ENCODE data around the gene ERVMER34-1.

- no peak for TF ChIP-seq EP300 (IDR thresholded peaks at IDR 0.05)
- TF ChIP-seq POLR2A (IDR thresholded peaks at IDR 0.05): no peak
- TF ChIP-seq, protein P1, sequence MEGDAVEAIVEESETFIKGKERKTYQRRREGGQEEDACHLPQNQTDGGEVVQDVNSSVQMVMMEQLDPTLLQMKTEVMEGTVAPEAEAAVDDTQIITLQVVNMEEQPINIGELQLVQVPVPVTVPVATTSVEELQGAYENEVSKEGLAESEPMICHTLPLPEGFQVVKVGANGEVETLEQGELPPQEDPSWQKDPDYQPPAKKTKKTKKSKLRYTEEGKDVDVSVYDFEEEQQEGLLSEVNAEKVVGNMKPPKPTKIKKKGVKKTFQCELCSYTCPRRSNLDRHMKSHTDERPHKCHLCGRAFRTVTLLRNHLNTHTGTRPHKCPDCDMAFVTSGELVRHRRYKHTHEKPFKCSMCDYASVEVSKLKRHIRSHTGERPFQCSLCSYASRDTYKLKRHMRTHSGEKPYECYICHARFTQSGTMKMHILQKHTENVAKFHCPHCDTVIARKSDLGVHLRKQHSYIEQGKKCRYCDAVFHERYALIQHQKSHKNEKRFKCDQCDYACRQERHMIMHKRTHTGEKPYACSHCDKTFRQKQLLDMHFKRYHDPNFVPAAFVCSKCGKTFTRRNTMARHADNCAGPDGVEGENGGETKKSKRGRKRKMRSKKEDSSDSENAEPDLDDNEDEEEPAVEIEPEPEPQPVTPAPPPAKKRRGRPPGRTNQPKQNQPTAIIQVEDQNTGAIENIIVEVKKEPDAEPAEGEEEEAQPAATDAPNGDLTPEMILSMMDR (IDR thresholded peaks at IDR 0.05): no peak
Observed at GRCh38 chr4:52718123-52718522, 33.1 kb downstream of the ERVMER34-1 start.

Data from gastroesophageal sphincter (tissue), 3 donors.